Calu3 (cell line): ENCODE data around the gene EPHX1. TPM values are rescaled to one million over a fixed set of nuclear protein-coding genes. Genes with fewer than 3 reads are reported as not detected.
"Not testable (repeated sequence)": the region's sequence is repeated elsewhere in the genome, so short reads cannot be mapped to it uniquely, and the experiment has no call there.

Experiments
- BruUV-seq: library from RNA; stranded (reverse); fragments of 400-500 nt; replicated peaks from 2 replicates; lab custom pipeline; 2021; lab: Mats Ljungman, UMichigan
- CTCF ChIA-PET: fragments of 300-600 bp; sonication (Branson Sonifier 250); formaldehyde crosslinking; loops from one replicate; lab custom pipeline; 2022; ENCODE audit warnings: antibody characterized with exemption; lab: Charles Lee
- DNase-seq: peaks from one replicate; pipeline ENCODE4 v3.0.0; 2022
- H3K27ac Mint-ChIP-seq: one replicate; pipeline ENCODE4 v1.8.0; 2022; ENCODE audit warnings: mixed read lengths; ENCODE audit not compliant: unreplicated experiment
- H3K27me3 Mint-ChIP-seq: one replicate; pipeline ENCODE4 v1.8.0; 2022; ENCODE audit warnings: mixed read lengths; ENCODE audit not compliant: unreplicated experiment
- H3K36me3 Mint-ChIP-seq: one replicate; pipeline ENCODE4 v1.8.0; 2022; ENCODE audit warnings: mild to moderate bottlenecking, moderate library complexity, mixed read lengths; ENCODE audit not compliant: insufficient read depth, unreplicated experiment
- H3K4me1 Mint-ChIP-seq: one replicate; pipeline ENCODE4 v1.8.0; 2022; ENCODE audit warnings: mild to moderate bottlenecking, low read depth, mixed read lengths; ENCODE audit not compliant: unreplicated experiment
- H3K4me3 Mint-ChIP-seq: one replicate; pipeline ENCODE4 v1.8.0; 2022; ENCODE audit warnings: mild to moderate bottlenecking, low read depth, moderate library complexity, mixed read lengths; ENCODE audit not compliant: unreplicated experiment
- H3K9me3 Mint-ChIP-seq: one replicate; pipeline ENCODE4 v1.8.0; 2022; ENCODE audit warnings: low read depth, mixed read lengths; ENCODE audit not compliant: unreplicated experiment
- intact Hi-C: fragments of 100-400 bp; cut with micrococcal nuclease; formaldehyde crosslinking; loops from one replicate; pipeline ENCODE4 v1.10.0; 2022; ENCODE audit not compliant: unreplicated experiment
- total RNA-seq: library from RNA; stranded (reverse); gene quantifications from 2 replicates; pipeline ENCODE4 v1.2.3, GENCODE V29; 2022
- TF ChIP-seq, protein P1 (sequence below): fragments of 200-600 bp; IDR thresholded peaks from one replicate; pipeline ENCODE4 v1.8.0; 2022; ENCODE audit warnings: antibody characterized with exemption; ENCODE audit not compliant: unreplicated experiment

The EPHX1 gene
- total RNA-seq, 1 experiment from 2014 or later, result 46.6 TPM

DNA sequence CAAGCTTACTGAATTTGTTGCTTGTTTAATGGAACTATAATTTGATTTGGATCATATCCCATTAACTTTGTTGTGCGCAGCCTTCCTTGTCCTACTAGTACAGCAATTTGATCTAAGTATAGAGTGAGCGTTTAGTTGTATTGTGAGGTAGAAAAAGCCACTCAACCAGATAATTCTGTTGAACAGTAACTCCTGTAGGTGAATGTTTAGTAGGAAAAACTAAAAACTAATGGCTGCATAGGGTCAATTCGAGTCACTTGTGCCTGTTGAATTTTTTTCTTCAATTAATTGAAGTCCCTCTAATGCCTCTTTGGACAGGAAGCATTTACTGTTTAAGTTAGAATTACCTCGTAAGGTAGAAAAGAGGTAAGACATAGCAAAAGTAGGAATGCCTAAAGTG is 15.0 kb upstream of the EPHX1 start:
- DNase-seq, result no peak
- Mint-ChIP-seq H3K4me3 (no peak overlapping the region), H3K4me1 (no peaks in the 10 kb centered on the region), H3K9me3 (no peaks in the 10 kb centered on the region), H3K36me3 (peaks cover 33% of the 10 kb centered on the region), H3K27me3 (no peaks in the 10 kb centered on the region), H3K27ac (no peak overlapping the region)
- CTCF ChIA-PET, result no interaction called here
- BruUV-seq, result no TSS peak
- intact Hi-C loops, result no loop called here
- TF ChIP-seq, protein P1, sequence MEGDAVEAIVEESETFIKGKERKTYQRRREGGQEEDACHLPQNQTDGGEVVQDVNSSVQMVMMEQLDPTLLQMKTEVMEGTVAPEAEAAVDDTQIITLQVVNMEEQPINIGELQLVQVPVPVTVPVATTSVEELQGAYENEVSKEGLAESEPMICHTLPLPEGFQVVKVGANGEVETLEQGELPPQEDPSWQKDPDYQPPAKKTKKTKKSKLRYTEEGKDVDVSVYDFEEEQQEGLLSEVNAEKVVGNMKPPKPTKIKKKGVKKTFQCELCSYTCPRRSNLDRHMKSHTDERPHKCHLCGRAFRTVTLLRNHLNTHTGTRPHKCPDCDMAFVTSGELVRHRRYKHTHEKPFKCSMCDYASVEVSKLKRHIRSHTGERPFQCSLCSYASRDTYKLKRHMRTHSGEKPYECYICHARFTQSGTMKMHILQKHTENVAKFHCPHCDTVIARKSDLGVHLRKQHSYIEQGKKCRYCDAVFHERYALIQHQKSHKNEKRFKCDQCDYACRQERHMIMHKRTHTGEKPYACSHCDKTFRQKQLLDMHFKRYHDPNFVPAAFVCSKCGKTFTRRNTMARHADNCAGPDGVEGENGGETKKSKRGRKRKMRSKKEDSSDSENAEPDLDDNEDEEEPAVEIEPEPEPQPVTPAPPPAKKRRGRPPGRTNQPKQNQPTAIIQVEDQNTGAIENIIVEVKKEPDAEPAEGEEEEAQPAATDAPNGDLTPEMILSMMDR, result no peak

DNA sequence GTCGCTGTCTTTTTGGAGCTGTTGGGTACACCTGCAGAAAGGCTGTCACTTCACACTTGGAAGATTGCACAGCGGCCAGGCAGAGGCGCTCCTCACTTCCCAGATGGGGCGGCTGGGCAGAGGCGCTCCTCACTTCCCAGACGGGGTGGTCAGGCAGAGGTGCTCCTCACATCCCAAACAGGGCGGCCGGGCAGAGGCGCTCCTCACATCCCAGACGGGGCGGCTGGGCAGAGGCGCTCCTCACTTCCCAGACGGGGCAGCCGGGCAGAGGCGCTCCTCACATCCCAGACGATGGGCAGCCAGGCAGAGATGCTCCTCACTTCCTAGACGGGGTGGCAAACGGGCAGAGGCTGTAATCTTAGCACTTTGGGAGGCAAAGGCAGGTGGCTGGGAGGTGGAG is 13.8 kb upstream of the EPHX1 start:
- H3K9me3 Mint-ChIP-seq, BruUV-seq: not testable (repeated sequence)

DNA sequence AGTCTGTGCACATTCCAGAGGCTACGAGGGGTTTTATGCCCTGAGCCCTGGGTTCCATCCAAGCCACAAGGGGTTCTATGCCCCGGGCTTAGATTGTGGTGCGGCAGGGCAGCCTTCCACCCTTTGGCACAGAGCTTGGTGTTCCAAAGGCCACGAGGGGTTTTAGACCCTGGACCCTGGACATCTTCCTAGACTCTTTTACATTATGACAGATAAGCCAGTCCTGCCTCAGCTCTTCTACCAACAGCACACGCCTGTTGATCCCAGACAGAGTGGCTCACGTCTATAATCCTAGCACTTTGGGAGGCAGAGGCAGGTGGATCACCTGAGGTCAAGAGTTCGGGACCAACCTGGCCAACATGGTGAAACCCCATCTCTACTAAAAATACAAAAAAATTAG is 8.8 kb upstream of the EPHX1 start:
- H3K27ac Mint-ChIP-seq, H3K4me1 Mint-ChIP-seq, intact Hi-C loops, H3K27me3 Mint-ChIP-seq, H3K4me3 Mint-ChIP-seq, H3K36me3 Mint-ChIP-seq, BruUV-seq, DNase-seq, H3K9me3 Mint-ChIP-seq: not testable (repeated sequence)
- CTCF ChIA-PET, result interaction anchor here (1.2 kb wide), 1 partner anchor 9 kb away, joined by 3 read pairs; the partner anchor contains the start of gene EPHX1

More for the DNA sequence above, 13.8 kb upstream of the EPHX1 start:
- H3K36me3 Mint-ChIP-seq, result peaks cover 27% of the 10 kb centered on the region
- H3K4me1 Mint-ChIP-seq, DNase-seq, H3K27me3 Mint-ChIP-seq, H3K27ac Mint-ChIP-seq, H3K4me3 Mint-ChIP-seq, intact Hi-C loops, CTCF ChIA-PET: not testable (repeated sequence)

- H3K4me1 Mint-ChIP-seq, result peaks cover 8% of the 10 kb centered on the region
- no peak overlapping the region for H3K27ac Mint-ChIP-seq
- no TSS peak for BruUV-seq
- TF ChIP-seq, protein P1, result no peak
- intact Hi-C loops, result no loop called here
- H3K36me3 Mint-ChIP-seq, result peaks cover 16% of the 10 kb centered on the region
- DNase-seq, result no peak
- H3K27me3 Mint-ChIP-seq, result no peaks in the 10 kb centered on the region
- no peaks in the 10 kb centered on the region for H3K9me3 Mint-ChIP-seq
- H3K4me3 Mint-ChIP-seq, result no peak overlapping the region
- CTCF ChIA-PET, result no interaction called here
Measured at GRCh38 chr1:225806249-225806648, 3.7 kb upstream of the EPHX1 start.

GRCh38 chr1:225806736-225807135 is 3.2 kb upstream of the EPHX1 start:
- H3K4me3 Mint-ChIP-seq, H3K27me3 Mint-ChIP-seq, intact Hi-C loops, H3K9me3 Mint-ChIP-seq, H3K27ac Mint-ChIP-seq, BruUV-seq, CTCF ChIA-PET, DNase-seq: not testable (repeated sequence)
- peaks cover 16% of the 10 kb centered on the region for H3K36me3 Mint-ChIP-seq
- H3K4me1 Mint-ChIP-seq, result peaks cover 13% of the 10 kb centered on the region

GRCh38 chr1:225808136-225808535 is 1.8 kb upstream of the EPHX1 start:
- CTCF ChIA-PET, result interaction anchor here (0.6 kb wide), 1 partner anchor 94 kb away, joined by 4 read pairs; no protein-coding TSS in a partner anchor

More at GRCh38 chr1:225808136-225808535, 1.8 kb upstream of the EPHX1 start:
- intact Hi-C loops, result no loop called here
- TF ChIP-seq, protein P1, result no peak
- Mint-ChIP-seq H3K4me3 (peak overlapping the region; percentile 82), H3K4me1 (peaks cover 16% of the 10 kb centered on the region), H3K27ac (no peak overlapping the region), H3K27me3 (no peaks in the 10 kb centered on the region), H3K36me3 (peaks cover 16% of the 10 kb centered on the region), H3K9me3 (no peaks in the 10 kb centered on the region)
- no TSS peak for BruUV-seq
- no peak for DNase-seq
